ENCODE data around the gene CST8. TPM values are rescaled to one million over a fixed set of nuclear protein-coding genes. Genes with fewer than 3 reads are reported as not detected.

CST8 gene
- total RNA-seq, 1 experiment from 2014 or later, result not detected

DNA sequence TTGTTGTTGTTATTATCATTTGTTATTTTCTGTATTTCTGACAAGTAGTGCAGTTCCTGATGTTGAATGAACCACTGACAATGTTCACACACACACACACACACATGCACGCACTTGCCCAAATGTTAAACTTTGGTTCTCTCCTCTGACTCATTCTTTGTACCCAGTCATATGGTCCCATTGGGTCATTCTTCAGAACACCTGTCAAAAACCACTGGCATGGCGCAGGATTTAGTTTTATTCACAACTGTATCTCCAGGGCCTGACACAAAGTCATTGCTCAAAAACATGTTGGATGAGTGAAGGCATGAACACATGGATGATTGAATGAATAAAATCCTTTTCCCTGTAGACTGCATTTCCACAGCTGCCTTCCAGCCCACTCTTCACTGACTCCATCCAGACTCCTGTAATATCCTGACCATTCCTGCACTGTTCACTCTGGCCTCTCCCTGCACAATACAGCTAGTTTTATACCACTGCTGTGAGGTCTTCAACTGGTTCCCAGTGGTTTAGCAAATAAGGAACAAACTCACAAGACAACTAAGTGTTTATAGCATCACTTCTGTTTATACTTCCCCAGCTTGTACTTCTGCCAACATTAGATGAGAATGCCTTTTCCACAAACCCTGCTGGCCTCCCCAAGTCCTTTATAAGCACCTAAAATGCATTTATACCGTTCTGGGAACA is 31.3 kb upstream of the CST8 start:
- H3K36me3 Mint-ChIP-seq (ENCODE audit: insufficient read depth in 1 of 3, low read depth in 3 of 3), result peaks cover 3 to 23% (median 4%) of the 10 kb centered on the region in 3 experiments
- WGBS (ENCODE audit: extremely low coverage, insufficient read length, low lambda C conversion rate), result no CpG with 5 or more reads among the region's 3 CpGs
- no peaks in the 10 kb centered on the region for H3K9me3 ChIP-seq (ENCODE audit: control insufficient read depth, low read depth, low read length)
- H2BK15ac ChIP-seq (ENCODE audit: low read depth, low read length), result no peak overlapping the region
- H3K9me3 Mint-ChIP-seq, result peaks cover 20 to 30% of the 10 kb centered on the region in 2 experiments; a peak in 4 of 5 replicates
- no peak overlapping the region for H2BK20ac ChIP-seq (ENCODE audit: low read depth, low read length, poor library complexity, severe bottlenecking)
- no peak overlapping the region for H3K18ac ChIP-seq (ENCODE audit: insufficient read length, low read depth, low read length)
- H3K4me1 ChIP-seq (ENCODE audit: insufficient read depth, low read length), result peaks cover 3% of the 10 kb centered on the region; the same call in 1 of the 2 replicates
- H2BK5ac ChIP-seq (ENCODE audit: insufficient read length, low read length), result no peak overlapping the region
- no peak overlapping the region for H3K4me3 Mint-ChIP-seq
- peaks cover 10 to 11% of the 10 kb centered on the region in 2 experiments for H3K4me1 Mint-ChIP-seq
- H2BK120ac ChIP-seq (ENCODE audit: low read depth, low read length, poor library complexity, severe bottlenecking), result no peak overlapping the region
- DNase-seq, result no peak
- H4K5ac ChIP-seq (ENCODE audit: insufficient read length, low read depth, low read length), result no peak overlapping the region
- no peak overlapping the region for H3K27ac Mint-ChIP-seq
- no peak overlapping the region for H2BK12ac ChIP-seq (ENCODE audit: insufficient read length, low read depth, low read length)
- no peak overlapping the region for H3K4me2 ChIP-seq (ENCODE audit: insufficient read depth, insufficient read length, low read length)
- H4K91ac ChIP-seq (ENCODE audit: insufficient read length, low read depth, low read length), result no peak overlapping the region
- no peak overlapping the region for H3K14ac ChIP-seq (ENCODE audit: insufficient read depth, low read length)
- no peaks in the 10 kb centered on the region for H3K23me2 ChIP-seq (ENCODE audit: insufficient read length, low read depth, low read length, poor library complexity, severe bottlenecking)
- H2AFZ ChIP-seq (ENCODE audit: low read length), result no peak overlapping the region
- no peaks in the 10 kb centered on the region for H4K20me1 ChIP-seq (ENCODE audit: control insufficient read depth, insufficient read depth, insufficient read length)
- TF ChIP-seq, protein P1, sequence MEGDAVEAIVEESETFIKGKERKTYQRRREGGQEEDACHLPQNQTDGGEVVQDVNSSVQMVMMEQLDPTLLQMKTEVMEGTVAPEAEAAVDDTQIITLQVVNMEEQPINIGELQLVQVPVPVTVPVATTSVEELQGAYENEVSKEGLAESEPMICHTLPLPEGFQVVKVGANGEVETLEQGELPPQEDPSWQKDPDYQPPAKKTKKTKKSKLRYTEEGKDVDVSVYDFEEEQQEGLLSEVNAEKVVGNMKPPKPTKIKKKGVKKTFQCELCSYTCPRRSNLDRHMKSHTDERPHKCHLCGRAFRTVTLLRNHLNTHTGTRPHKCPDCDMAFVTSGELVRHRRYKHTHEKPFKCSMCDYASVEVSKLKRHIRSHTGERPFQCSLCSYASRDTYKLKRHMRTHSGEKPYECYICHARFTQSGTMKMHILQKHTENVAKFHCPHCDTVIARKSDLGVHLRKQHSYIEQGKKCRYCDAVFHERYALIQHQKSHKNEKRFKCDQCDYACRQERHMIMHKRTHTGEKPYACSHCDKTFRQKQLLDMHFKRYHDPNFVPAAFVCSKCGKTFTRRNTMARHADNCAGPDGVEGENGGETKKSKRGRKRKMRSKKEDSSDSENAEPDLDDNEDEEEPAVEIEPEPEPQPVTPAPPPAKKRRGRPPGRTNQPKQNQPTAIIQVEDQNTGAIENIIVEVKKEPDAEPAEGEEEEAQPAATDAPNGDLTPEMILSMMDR (conservative IDR thresholded peaks at IDR 0.05), result no peak
- H3K9ac ChIP-seq (ENCODE audit: extremely low read depth, insufficient read length, low read length), result no peak overlapping the region
- H2AK5ac ChIP-seq (ENCODE audit: insufficient read length, low read length), result no peak overlapping the region
- H3K79me2 ChIP-seq (ENCODE audit: insufficient read depth, low read length), result no peaks in the 10 kb centered on the region
- H3K23ac ChIP-seq (ENCODE audit: insufficient read length, low read depth, low read length), result no peak overlapping the region
- no peak overlapping the region for H3K56ac ChIP-seq (ENCODE audit: insufficient read length, low read depth, low read length)
- H3K4ac ChIP-seq (ENCODE audit: low read depth, low read length), result no peak overlapping the region
- H3K27me3 Mint-ChIP-seq (ENCODE audit: low read depth), result no peaks in the 10 kb centered on the region; the same call in 1 of the 2 replicates
- H3K79me1 ChIP-seq (ENCODE audit: insufficient read depth, low read depth, low read length, poor library complexity, severe bottlenecking), result no peaks in the 10 kb centered on the region
- H3K27me3 ChIP-seq (ENCODE audit: insufficient read depth, low read length), result no peaks in the 10 kb centered on the region
- no peak overlapping the region for H3T11ph ChIP-seq (ENCODE audit: low read length)
- H3K27ac ChIP-seq (ENCODE audit: insufficient read length, low read depth, low read length), result no peak overlapping the region
- H4K8ac ChIP-seq (replicated peaks; ENCODE audit: insufficient read length, low read depth, low read length), result no peak overlapping the region
